Measurements from ENCODE around the gene DDX18.

DDX18 gene

DNA sequence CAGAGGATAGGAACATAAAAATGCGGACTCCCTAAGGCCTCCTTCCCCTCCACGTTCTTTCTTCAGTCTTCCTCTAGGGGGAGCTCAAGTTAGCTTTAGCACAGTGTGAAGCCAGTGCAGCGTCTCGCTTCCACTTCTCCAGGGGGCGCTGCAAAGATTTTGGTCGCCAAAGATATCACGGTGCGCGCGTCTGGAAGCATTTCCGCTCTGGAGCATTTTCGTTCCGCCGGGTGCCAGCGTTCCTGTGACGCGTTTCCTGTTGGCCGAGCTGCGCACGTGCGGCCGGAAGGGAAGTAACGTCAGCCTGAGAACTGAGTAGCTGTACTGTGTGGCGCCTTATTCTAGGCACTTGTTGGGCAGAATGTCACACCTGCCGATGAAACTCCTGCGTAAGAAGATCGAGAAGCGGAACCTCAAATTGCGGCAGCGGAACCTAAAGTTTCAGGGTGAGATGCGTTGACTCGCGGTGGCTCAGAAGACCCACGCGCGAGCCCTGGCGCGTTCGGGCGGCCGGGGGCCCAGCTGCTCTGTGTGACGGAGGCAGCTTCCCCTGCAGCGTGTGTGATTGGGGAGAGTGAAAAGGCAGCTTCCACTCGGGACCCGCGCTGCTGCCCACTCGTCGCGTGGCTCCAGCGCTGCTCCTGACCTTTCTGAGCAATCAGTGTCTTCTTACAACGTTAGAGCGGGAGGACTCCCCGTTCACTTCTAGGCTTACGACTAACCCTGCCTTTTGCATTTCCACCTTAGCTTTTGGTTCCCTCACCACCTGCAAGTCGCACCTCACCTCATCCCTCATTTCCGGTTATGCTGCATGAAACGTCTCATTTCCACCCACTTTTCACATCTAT lies at the start of gene DDX18:
DDX18 (plus strand) TSS at position 275 of the 848 bp plus-strand sequence; CDS start at position 362, 87 bp downstream.
- Histone ChIP-seq H3K27ac (ENCODE audit: low read depth, low read length) (peak within 1 kb of the TSS; percentile 89), H3K4me3 (ENCODE audit: low read depth, low read length) (peak within 1 kb of the TSS; percentile 95), H3K9me3 (ENCODE audit: control insufficient read depth, insufficient read depth, low read length) (no peaks in the 10 kb centered on the region), H3K36me3 (ENCODE audit: control insufficient read depth, insufficient read depth, low read length) (peaks cover 37% of the 10 kb centered on the region), H3K27me3 (ENCODE audit: control insufficient read depth, insufficient read depth, low read length) (no peaks in the 10 kb centered on the region), H3K9ac (ENCODE audit: low read depth, low read length) (peak within 1 kb of the TSS; percentile 89), H3K4me1 (ENCODE audit: control insufficient read depth, insufficient read depth, low read length) (peaks cover 19% of the 10 kb centered on the region)

DNA sequence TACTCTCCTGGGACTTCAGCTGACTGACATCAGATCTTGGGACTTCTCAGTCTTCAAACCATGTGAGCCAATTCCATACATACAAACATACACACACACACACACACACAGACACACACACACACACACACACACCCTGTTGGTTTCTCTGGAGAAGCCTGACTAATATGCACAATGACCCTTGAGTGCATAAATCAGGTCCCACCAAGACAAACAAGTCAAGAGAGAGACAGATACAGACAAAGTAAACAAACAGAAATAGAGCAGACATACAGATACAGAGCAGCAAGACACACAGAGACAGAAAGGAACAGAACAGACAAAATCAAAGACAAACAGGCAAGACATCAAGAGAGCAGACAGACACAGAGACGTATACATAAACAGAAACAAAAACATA lies 43.8 kb upstream of the DDX18 start:
- Histone ChIP-seq H3K9me3 (ENCODE audit: control insufficient read depth, insufficient read depth, low read length) (no peaks in the 10 kb centered on the region), H3K27me3 (ENCODE audit: control insufficient read depth, insufficient read depth, low read length) (no peaks in the 10 kb centered on the region), H3K36me3 (ENCODE audit: control insufficient read depth, insufficient read depth, low read length) (no peaks in the 10 kb centered on the region), H3K4me1 (ENCODE audit: control insufficient read depth, insufficient read depth, low read length) (no peaks in the 10 kb centered on the region), H3K27ac (ENCODE audit: low read depth, low read length) (no peak overlapping the region), H3K4me3 (ENCODE audit: low read depth, low read length) (no peak overlapping the region), H3K9ac (ENCODE audit: low read depth, low read length) (no peak overlapping the region)

DNA sequence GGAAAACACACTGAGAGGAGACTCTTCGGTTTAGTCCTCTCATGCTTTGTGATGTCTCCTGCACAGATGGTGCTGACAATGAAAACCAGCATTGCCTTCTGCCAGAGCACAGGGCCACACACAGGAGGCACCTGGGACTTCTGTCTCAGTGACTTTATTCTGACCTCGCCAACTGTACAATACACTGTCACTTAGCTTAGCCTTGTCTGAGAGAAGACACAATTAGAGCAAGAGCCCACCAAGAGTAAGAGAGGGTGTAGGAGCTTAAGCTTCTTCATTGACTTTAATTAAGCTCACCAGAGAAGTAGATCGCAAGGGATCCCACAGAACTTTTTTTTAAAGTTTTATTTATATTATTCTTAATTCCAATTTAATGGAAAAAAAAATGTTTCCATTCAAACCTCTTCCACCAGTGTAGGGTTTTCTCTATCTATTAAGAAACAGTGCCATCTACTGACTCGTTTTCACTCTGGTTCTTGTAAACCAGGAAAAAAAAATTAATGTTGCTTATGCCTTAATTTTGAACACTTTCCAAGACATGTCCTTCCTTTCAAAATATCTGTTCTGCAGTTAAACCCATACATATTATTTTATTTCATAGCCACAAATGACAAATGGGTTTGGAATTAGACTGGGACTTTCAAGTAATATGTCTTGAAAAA lies 42.4 kb upstream of the DDX18 start:
- H3K27me3 ChIP-seq (ENCODE audit: control insufficient read depth, insufficient read depth, low read length), result no peaks in the 10 kb centered on the region
- no peak overlapping the region for H3K9ac ChIP-seq (ENCODE audit: low read depth, low read length)
- no peaks in the 10 kb centered on the region for H3K4me1 ChIP-seq (ENCODE audit: control insufficient read depth, insufficient read depth, low read length)
- H3K9me3 ChIP-seq (ENCODE audit: control insufficient read depth, insufficient read depth, low read length), result no peaks in the 10 kb centered on the region
- no peaks in the 10 kb centered on the region for H3K36me3 ChIP-seq (ENCODE audit: control insufficient read depth, insufficient read depth, low read length)
- H3K27ac ChIP-seq (ENCODE audit: low read depth, low read length), result no peak overlapping the region
- H3K4me3 ChIP-seq (ENCODE audit: low read depth, low read length), result no peak overlapping the region

DNA sequence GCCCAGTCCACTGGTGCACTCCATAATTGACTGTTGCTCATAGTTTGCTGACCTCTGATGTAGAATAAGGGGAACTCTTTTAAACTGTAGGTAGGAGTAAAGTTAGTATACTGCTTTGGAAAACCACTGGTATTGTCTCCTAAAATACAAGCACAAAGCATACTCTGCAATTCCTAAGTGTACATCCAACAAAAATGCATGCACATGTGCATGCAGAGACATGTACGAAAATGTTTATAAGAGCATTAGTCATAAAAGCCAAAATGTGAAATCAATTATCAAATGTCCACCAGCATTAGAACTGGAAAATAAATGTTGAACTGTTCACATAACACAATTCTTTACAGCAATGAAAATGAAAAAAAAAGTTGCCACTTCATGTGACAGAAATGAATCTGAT lies 39.8 kb upstream of the DDX18 start:
- no peak overlapping the region for H3K4me3 ChIP-seq (ENCODE audit: low read depth, low read length)
- no peaks in the 10 kb centered on the region for H3K9me3 ChIP-seq (ENCODE audit: control insufficient read depth, insufficient read depth, low read length)
- no peak overlapping the region for H3K9ac ChIP-seq (ENCODE audit: low read depth, low read length)
- H3K27me3 ChIP-seq (ENCODE audit: control insufficient read depth, insufficient read depth, low read length), result no peaks in the 10 kb centered on the region
- no peaks in the 10 kb centered on the region for H3K36me3 ChIP-seq (ENCODE audit: control insufficient read depth, insufficient read depth, low read length)
- H3K4me1 ChIP-seq (ENCODE audit: control insufficient read depth, insufficient read depth, low read length), result no peaks in the 10 kb centered on the region
- H3K27ac ChIP-seq (ENCODE audit: low read depth, low read length), result no peak overlapping the region

DNA sequence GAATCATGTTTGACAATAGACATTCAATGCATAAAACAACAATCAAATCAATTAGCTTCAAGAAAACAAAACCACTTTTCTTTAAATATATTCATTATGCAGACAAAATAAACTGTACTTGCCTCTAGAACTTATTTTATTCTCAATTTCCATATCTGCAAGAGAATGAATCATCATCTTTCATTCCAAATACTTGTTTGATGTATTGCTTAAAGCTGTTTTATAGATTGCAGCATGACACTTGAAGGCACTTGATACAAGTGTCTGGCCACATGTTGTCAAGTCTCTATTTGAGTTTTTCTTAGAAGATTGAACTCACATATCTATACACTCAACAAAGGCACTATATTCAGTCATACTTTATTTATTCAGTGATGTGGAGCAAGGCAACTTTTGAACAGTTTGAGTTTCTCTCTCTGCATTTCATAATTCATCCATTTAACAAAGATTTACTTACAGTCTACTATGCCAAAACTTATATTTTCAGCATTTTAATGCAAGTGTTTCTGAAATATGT lies 38.7 kb upstream of the DDX18 start:
- Histone ChIP-seq H3K4me1 (ENCODE audit: control insufficient read depth, insufficient read depth, low read length) (no peaks in the 10 kb centered on the region), H3K27me3 (ENCODE audit: control insufficient read depth, insufficient read depth, low read length) (no peaks in the 10 kb centered on the region), H3K9me3 (ENCODE audit: control insufficient read depth, insufficient read depth, low read length) (no peaks in the 10 kb centered on the region), H3K27ac (ENCODE audit: low read depth, low read length) (no peak overlapping the region), H3K36me3 (ENCODE audit: control insufficient read depth, insufficient read depth, low read length) (no peaks in the 10 kb centered on the region), H3K9ac (ENCODE audit: low read depth, low read length) (no peak overlapping the region), H3K4me3 (ENCODE audit: low read depth, low read length) (no peak overlapping the region)

DNA sequence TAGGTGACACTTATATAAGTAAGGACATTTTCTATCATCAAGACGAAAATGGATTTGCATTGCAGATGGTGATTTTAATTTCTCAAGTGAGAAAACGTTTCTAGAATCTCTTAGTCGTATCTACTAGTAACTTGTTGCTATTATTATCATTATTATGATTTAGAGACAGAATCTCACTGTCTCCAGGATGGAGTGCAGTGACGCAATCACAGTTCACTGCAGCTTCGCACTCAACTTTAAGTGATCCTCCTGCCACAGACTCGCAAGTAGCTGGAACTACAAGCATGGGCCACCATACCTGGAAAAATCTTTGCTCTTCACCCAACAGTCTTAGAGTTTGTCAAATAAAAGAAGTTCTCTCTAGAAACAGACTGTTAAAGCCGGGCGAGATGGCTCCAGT lies 37.6 kb upstream of the DDX18 start:
- no peaks in the 10 kb centered on the region for H3K36me3 ChIP-seq (ENCODE audit: control insufficient read depth, insufficient read depth, low read length)
- no peak overlapping the region for H3K4me3 ChIP-seq (ENCODE audit: low read depth, low read length)
- no peaks in the 10 kb centered on the region for H3K27me3 ChIP-seq (ENCODE audit: control insufficient read depth, insufficient read depth, low read length)
- H3K4me1 ChIP-seq (ENCODE audit: control insufficient read depth, insufficient read depth, low read length), result no peaks in the 10 kb centered on the region
- no peaks in the 10 kb centered on the region for H3K9me3 ChIP-seq (ENCODE audit: control insufficient read depth, insufficient read depth, low read length)
- H3K9ac ChIP-seq (ENCODE audit: low read depth, low read length), result no peak overlapping the region
- H3K27ac ChIP-seq (ENCODE audit: low read depth, low read length), result no peak overlapping the region

DNA sequence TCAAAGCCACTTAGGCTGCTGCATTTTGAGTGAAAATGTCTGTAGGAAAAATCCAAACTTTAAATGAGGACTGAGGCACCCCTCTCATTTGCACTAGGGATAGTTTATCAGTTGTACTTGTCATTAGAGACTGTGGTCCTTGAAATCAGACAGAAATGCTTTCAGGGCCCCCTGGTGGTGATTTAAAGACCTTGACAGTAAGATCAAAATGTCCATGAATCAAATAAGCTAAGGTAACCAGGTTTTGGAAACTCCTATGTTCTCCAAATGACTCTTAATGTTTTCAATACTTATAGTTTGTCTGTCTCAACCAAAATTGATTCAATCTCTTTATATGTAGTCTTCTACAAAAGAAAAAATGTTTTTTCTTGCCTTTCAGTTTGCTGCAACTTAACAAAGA lies 28.8 kb upstream of the DDX18 start:
- H3K9me3 ChIP-seq (ENCODE audit: control insufficient read depth, insufficient read depth, low read length), result no peaks in the 10 kb centered on the region
- H3K4me1 ChIP-seq (ENCODE audit: control insufficient read depth, insufficient read depth, low read length), result no peaks in the 10 kb centered on the region
- no peaks in the 10 kb centered on the region for H3K27me3 ChIP-seq (ENCODE audit: control insufficient read depth, insufficient read depth, low read length)
- H3K27ac ChIP-seq (ENCODE audit: low read depth, low read length), result no peak overlapping the region
- H3K9ac ChIP-seq (ENCODE audit: low read depth, low read length), result no peak overlapping the region
- H3K4me3 ChIP-seq (ENCODE audit: low read depth, low read length), result no peak overlapping the region
- H3K36me3 ChIP-seq (ENCODE audit: control insufficient read depth, insufficient read depth, low read length), result no peaks in the 10 kb centered on the region

DNA sequence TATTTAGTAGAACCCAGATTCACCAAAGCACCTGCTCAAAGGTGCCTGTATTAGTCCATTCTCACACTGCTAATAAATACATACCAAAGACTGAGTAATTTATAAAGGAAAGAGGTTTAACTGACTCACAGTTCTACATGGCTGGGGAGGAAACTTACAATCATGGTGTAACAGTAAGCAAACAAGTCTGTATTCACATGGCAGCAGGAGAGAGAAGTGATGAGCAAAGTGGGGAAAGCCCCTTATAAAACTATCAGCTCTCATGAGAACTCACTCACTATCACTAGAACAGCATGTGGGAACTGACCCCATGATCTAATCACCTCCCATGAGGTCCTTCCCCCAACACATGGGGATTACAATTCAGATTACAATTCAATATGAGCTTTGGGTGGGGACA lies 28.0 kb upstream of the DDX18 start:
- H3K36me3 ChIP-seq (ENCODE audit: control insufficient read depth, insufficient read depth, low read length), result no peaks in the 10 kb centered on the region

DNA sequence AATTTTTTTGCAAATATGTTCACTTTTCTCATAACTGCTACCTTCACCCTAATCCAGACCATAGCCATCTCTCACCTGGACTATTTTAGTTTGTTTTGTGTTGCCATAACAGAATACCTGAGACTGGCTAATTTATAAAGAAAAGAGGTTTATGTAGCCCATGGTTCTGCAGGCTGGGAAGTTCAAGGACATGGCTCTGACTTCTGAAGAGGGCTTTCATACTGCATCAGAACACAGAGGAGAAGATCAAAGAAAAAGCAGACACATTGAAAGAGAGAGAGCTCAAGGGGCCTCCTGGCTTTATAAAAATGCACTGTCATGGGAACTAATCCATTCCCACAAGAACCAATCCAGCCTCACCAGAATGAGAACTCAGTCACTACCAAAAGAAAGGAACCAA lies 25.0 kb upstream of the DDX18 start:
- Histone ChIP-seq H3K27me3 (ENCODE audit: control insufficient read depth, insufficient read depth, low read length) (no peaks in the 10 kb centered on the region), H3K9me3 (ENCODE audit: control insufficient read depth, insufficient read depth, low read length) (no peaks in the 10 kb centered on the region), H3K36me3 (ENCODE audit: control insufficient read depth, insufficient read depth, low read length) (no peaks in the 10 kb centered on the region), H3K9ac (ENCODE audit: low read depth, low read length) (no peak overlapping the region), H3K4me3 (ENCODE audit: low read depth, low read length) (no peak overlapping the region), H3K27ac (ENCODE audit: low read depth, low read length) (no peak overlapping the region), H3K4me1 (ENCODE audit: control insufficient read depth, insufficient read depth, low read length) (no peaks in the 10 kb centered on the region)

More for the DNA sequence above, 28.0 kb upstream of the DDX18 start:
- H3K4me1 ChIP-seq (ENCODE audit: control insufficient read depth, insufficient read depth, low read length), result no peaks in the 10 kb centered on the region
- no peaks in the 10 kb centered on the region for H3K27me3 ChIP-seq (ENCODE audit: control insufficient read depth, insufficient read depth, low read length)
- no peak overlapping the region for H3K4me3 ChIP-seq (ENCODE audit: low read depth, low read length)
- no peaks in the 10 kb centered on the region for H3K9me3 ChIP-seq (ENCODE audit: control insufficient read depth, insufficient read depth, low read length)
- H3K9ac ChIP-seq (ENCODE audit: low read depth, low read length), result no peak overlapping the region
- no peak overlapping the region for H3K27ac ChIP-seq (ENCODE audit: low read depth, low read length)

DNA sequence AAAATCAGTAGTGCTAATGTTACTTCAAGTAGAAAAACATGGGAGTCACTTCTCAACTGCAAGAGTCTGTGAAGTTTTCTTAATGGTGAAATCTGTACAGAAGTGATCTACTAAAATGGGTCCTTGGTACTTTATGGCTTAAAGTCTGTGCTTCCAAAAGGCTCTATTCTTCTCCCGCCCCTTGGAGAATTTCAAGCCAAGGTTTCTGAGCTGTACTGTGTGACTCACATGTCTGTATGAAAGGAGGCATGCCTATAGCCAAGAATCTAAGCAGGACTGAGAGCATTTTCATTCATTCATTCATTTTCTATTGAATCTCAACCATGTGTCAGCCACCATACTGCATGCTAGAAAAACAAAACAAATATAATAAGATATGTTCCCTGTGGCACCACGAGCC lies 19.8 kb upstream of the DDX18 start:
- Histone ChIP-seq H3K4me3 (ENCODE audit: low read depth, low read length) (no peak overlapping the region), H3K9me3 (ENCODE audit: control insufficient read depth, insufficient read depth, low read length) (no peaks in the 10 kb centered on the region), H3K27ac (ENCODE audit: low read depth, low read length) (no peak overlapping the region), H3K27me3 (ENCODE audit: control insufficient read depth, insufficient read depth, low read length) (no peaks in the 10 kb centered on the region), H3K36me3 (ENCODE audit: control insufficient read depth, insufficient read depth, low read length) (no peaks in the 10 kb centered on the region), H3K4me1 (ENCODE audit: control insufficient read depth, insufficient read depth, low read length) (no peaks in the 10 kb centered on the region), H3K9ac (ENCODE audit: low read depth, low read length) (no peak overlapping the region)

DNA sequence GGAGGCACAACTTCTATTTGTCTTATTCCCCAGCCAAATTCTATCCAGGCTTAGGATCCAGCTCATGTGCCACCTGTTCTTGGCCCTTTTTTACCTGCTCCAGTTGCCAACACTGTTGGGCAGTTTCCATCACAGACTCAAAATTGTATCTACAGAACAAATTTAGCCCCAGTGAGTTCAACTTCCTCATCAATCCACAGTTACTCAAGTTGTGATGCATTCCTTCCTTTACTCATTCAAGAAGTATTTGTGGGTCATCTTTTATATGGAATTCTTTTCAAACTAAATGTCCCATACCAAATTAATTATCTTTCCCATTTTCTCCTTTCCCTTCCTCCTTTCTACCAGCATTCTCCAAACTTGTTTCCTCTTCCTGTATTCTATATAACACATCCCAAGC lies 12.7 kb upstream of the DDX18 start:
- Histone ChIP-seq H3K9me3 (ENCODE audit: control insufficient read depth, insufficient read depth, low read length) (no peaks in the 10 kb centered on the region), H3K27me3 (ENCODE audit: control insufficient read depth, insufficient read depth, low read length) (peaks cover 5% of the 10 kb centered on the region), H3K9ac (ENCODE audit: low read depth, low read length) (no peak overlapping the region), H3K27ac (ENCODE audit: low read depth, low read length) (no peak overlapping the region), H3K4me3 (ENCODE audit: low read depth, low read length) (no peak overlapping the region), H3K36me3 (ENCODE audit: control insufficient read depth, insufficient read depth, low read length) (no peaks in the 10 kb centered on the region), H3K4me1 (ENCODE audit: control insufficient read depth, insufficient read depth, low read length) (no peaks in the 10 kb centered on the region)

All from HUES48 (cell line).